ENCODE measurements around the gene AJAP1.

AJAP1 gene

GRCh38 chr1:4693331-4693730 is 38.9 kb downstream of the AJAP1 start:
- no peak for DNase-seq (ENCODE audit: low read depth)
- TF ChIP-seq, protein P1, sequence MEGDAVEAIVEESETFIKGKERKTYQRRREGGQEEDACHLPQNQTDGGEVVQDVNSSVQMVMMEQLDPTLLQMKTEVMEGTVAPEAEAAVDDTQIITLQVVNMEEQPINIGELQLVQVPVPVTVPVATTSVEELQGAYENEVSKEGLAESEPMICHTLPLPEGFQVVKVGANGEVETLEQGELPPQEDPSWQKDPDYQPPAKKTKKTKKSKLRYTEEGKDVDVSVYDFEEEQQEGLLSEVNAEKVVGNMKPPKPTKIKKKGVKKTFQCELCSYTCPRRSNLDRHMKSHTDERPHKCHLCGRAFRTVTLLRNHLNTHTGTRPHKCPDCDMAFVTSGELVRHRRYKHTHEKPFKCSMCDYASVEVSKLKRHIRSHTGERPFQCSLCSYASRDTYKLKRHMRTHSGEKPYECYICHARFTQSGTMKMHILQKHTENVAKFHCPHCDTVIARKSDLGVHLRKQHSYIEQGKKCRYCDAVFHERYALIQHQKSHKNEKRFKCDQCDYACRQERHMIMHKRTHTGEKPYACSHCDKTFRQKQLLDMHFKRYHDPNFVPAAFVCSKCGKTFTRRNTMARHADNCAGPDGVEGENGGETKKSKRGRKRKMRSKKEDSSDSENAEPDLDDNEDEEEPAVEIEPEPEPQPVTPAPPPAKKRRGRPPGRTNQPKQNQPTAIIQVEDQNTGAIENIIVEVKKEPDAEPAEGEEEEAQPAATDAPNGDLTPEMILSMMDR (IDR thresholded peaks at IDR 0.05; ENCODE audit: insufficient read depth, low read depth, low read length, missing control alignments) = no peak
- no peak overlapping the region for H3K4me3 ChIP-seq (ENCODE audit: low read length)

DNA sequence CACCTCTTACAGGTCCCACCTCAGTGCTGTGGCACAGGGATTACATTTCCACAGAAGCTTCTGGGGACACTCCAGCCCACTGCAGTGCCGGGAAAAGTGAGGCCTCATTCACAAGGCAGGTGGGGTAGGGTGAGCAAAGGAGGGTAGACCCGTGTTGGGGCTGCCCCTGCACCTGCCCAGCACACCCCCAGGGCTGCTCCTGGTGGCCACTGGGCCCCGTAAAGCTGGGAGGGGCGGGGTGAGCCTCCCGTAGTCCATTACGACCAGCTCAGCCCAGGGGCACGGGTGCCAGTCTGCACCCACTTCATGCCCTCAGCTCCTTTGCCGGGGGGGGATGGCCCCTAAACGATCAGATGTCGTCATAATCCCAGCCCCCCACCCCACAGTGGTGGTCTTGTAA is 39.5 kb downstream of the AJAP1 start:
- H3K4me3 ChIP-seq (ENCODE audit: low read length) = no peak overlapping the region
- TF ChIP-seq, protein P1 (IDR thresholded peaks at IDR 0.05; ENCODE audit: insufficient read depth, low read depth, low read length, missing control alignments) = no peak
- no peak for DNase-seq (ENCODE audit: low read depth)

DNA sequence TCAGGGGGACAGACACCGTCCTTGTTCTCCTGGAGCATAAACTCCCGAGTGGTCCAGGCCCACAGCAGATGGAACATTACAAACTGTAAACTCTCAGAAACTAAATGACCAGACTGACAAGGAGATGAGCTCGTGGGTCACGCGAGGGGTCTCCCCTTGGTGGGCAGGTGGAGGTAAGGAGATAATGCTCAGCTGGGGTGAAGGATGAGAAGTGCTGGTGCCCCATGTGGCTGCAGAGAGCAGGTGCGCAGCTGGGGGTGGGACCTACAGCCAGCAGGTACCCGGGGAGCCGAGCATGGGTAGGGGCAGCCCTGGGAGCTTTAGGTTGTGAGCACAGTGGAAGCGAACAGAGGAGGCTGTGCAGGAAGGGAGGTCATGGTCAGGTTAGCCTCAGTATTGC is 40.1 kb downstream of the AJAP1 start:
- TF ChIP-seq, protein P1 (IDR thresholded peaks at IDR 0.05; ENCODE audit: insufficient read depth, low read depth, low read length, missing control alignments) = no peak
- no peak overlapping the region for H3K4me3 ChIP-seq (ENCODE audit: low read length)
- DNase-seq (ENCODE audit: low read depth) = no peak

DNA sequence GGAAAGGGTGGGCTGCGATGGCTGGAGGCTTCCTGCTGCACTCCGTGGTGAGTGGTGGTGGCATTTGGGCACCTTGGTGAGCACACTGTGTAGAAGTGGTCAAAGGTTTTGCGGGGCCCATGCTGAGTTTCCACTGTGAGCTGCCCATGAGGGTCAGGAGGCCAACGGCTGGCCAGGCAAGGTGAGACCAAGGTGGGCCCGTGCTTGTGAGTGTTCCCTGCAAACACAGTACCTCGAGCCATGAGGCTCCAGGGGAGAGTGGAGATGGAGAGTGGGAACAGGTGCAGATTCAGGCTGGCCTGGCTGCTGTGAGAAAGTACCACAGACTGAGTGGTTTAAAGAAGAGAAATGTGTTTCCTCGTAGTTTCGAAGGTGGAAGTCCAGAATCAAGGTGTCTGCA is 40.8 kb downstream of the AJAP1 start:
- DNase-seq (ENCODE audit: low read depth) = no peak
- H3K4me3 ChIP-seq (ENCODE audit: low read length) = no peak overlapping the region
- TF ChIP-seq, protein P1 (IDR thresholded peaks at IDR 0.05; ENCODE audit: insufficient read depth, low read depth, low read length, missing control alignments) = no peak

DNA sequence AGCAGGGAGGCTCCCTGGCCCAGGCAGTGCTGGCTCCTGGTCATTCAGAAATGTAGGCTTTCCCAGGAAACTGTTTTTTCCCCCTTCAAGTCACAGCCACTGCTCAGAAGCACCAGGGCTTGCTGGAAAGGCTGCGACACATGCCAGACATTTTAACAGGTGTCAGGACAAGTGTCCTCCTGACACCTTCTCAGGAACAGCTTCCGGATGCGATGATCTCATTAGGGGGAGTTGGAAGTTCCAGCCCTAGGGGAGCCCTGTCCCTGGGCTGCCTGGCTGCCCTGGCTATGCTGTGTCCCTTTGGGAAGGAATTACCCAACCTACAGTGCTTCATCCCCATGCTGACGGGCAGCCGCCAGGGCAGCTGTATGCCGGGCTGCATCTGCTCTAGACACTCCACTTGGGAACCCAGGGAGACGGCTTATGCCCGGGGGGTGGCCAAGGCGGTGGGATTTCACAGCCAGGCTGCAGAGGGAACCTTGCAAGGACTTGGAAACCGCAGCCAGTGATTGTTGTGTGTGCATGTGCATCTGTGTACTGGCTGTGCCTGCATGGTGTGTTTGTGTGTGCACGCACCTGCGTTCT is 41.8 kb downstream of the AJAP1 start:
- TF ChIP-seq, protein P1 (IDR thresholded peaks at IDR 0.05; ENCODE audit: insufficient read depth, low read depth, low read length, missing control alignments) = no peak
- H3K4me3 ChIP-seq (ENCODE audit: low read length) = no peak overlapping the region
- DNase-seq (ENCODE audit: low read depth) = no peak

DNA sequence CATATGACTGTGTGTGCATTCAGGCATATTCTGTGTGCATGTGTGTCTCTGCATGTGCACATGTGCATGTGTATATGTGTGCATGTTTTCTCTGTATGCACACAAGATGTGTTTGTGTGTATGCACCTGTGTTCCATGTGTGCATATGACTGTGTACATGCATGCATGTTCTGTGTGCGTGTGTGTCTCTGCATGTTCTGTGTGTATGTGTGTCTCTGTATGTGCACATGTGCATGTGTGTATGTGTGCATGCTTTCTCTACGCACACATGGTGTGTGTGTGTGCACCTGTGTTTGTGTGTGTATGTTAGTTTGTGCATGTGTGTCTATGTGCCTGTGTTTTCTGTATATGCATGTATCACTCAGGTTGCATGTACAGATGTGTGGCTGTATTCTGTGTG is 42.3 kb downstream of the AJAP1 start:
- TF ChIP-seq, protein P1 (IDR thresholded peaks at IDR 0.05; ENCODE audit: insufficient read depth, low read depth, low read length, missing control alignments) = no peak
- no peak for DNase-seq (ENCODE audit: low read depth)
- no peak overlapping the region for H3K4me3 ChIP-seq (ENCODE audit: low read length)

DNA sequence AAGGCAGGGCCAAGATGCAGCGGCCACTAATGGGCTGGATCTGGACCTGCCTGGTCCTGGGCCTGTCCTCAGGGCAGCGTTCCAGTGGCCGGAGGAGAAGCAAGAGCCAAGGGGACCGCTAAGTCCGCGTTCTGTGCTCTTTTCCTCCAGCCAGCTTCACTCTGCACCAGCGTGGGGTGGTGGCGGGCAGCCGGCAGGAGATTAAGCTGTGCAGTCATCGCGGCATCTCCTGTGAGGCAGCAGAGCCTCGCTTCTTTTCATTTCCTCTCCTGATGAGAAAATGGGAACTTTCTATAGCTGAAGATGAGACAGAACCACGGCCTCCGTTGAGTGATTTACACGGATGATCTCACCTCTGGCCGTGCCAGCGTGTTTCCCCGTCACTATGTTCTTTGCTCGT is 43.4 kb downstream of the AJAP1 start:
- DNase-seq (ENCODE audit: low read depth) = no peak
- TF ChIP-seq, protein P1 (IDR thresholded peaks at IDR 0.05; ENCODE audit: insufficient read depth, low read depth, low read length, missing control alignments) = no peak
- no peak overlapping the region for H3K4me3 ChIP-seq (ENCODE audit: low read length)

Measured in epithelial cell of esophagus (primary cell).